ENCODE measurements around the gene THRB. TPM values are rescaled to one million over a fixed set of nuclear protein-coding genes. Genes with fewer than 3 reads are reported as not detected.

Gene THRB
- total and polyA plus RNA-seq, 2 donors (not counting 3 experiments of a cell fraction or from before 2014, with no cell fraction given), result 0.06 TPM; not detected in 1

DNA sequence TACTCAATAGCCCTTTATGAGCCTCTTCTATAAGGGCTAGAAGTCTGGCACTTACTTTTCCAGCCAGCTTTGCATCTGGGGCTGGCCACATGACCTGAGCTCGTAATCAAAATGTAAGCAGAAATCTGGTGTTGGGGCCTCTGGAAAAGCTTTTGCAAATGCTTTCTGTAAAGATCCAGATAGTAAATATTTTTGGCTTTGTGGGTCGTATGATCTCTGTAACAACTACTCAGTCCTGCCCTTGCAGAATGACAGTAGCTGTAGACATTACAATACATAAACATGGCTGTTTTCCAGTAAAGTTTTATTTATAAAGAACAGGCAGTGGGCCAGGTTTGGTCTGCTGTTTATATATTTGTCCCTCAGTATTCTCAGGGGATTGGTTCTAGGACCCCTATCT, 46.2 kb upstream of the THRB start:
- Histone ChIP-seq H2AFZ (ENCODE audit: low read depth, low read length) (no peak overlapping the region), H3K27me3 (ENCODE audit: control insufficient read depth in 2 of 2, insufficient read depth in 2 of 2, low read length in 2 of 2) (no peaks in the 10 kb centered on the region), H3K36me3 (ENCODE audit: control insufficient read depth in 2 of 2, extremely low read depth in 1 of 2, insufficient read depth in 2 of 2, low read length in 2 of 2) (no peaks in the 10 kb centered on the region), H3K79me2 (ENCODE audit: control insufficient read depth, insufficient read depth, low read length) (no peaks in the 10 kb centered on the region), H3K9me3 (replicated peaks; ENCODE audit: control insufficient read depth, insufficient read depth, low read length) (no peaks in the 10 kb centered on the region), H3K27ac (ENCODE audit: insufficient read depth, low read depth, low read length) (no peak overlapping the region), H3K4me3 (replicated peaks in 1 of 3; ENCODE audit: insufficient read depth in 1 of 3, low read depth in 1 of 3, low read length in 3 of 3) (no peak overlapping the region), H3K9ac (replicated peaks; ENCODE audit: extremely low read depth, insufficient read depth, low read length) (no peak overlapping the region), H4K20me1 (replicated peaks; ENCODE audit: control insufficient read depth, extremely low read depth, insufficient read depth, low read length) (no peaks in the 10 kb centered on the region), H3K4me1 (ENCODE audit: control insufficient read depth, extremely low read depth, insufficient read depth, low read length) (no peaks in the 10 kb centered on the region), H3K4me2 (ENCODE audit: insufficient read depth, low read length) (no peak overlapping the region), H3K9me1 (replicated peaks; ENCODE audit: control insufficient read depth, extremely low read depth, insufficient read depth, low read length) (no peaks in the 10 kb centered on the region)
- POLR2A ChIA-PET, result no interaction called here
- TF ChIP-seq JUN (IDR thresholded peaks at IDR 0.05; ENCODE audit: borderline replicate concordance, insufficient read depth, insufficient read length, low read depth) (no peak), GATA2 (IDR thresholded peaks at IDR 0.05; ENCODE audit: insufficient read depth, insufficient read length, low read depth, low read length) (no peak), EZH2 (IDR thresholded peaks at IDR 0.05; ENCODE audit: borderline replicate concordance, low read depth, low read length, severe bottlenecking) (no peak), POLR2A (IDR thresholded peaks at IDR 0.05; ENCODE audit: low read depth, low read length) (no peak), MYC (IDR thresholded peaks at IDR 0.05; ENCODE audit: low read depth, low read length) (no peak), FOS (IDR thresholded peaks at IDR 0.05; ENCODE audit: borderline replicate concordance, insufficient read depth, low read length) (no peak), POLR2AphosphoS5 (IDR thresholded peaks at IDR 0.05; ENCODE audit: insufficient read depth, low read depth, low read length) (no peak), MAX (IDR thresholded peaks at IDR 0.05; ENCODE audit: insufficient read depth, insufficient read length) (no peak)
- TF ChIP-seq, protein P1, sequence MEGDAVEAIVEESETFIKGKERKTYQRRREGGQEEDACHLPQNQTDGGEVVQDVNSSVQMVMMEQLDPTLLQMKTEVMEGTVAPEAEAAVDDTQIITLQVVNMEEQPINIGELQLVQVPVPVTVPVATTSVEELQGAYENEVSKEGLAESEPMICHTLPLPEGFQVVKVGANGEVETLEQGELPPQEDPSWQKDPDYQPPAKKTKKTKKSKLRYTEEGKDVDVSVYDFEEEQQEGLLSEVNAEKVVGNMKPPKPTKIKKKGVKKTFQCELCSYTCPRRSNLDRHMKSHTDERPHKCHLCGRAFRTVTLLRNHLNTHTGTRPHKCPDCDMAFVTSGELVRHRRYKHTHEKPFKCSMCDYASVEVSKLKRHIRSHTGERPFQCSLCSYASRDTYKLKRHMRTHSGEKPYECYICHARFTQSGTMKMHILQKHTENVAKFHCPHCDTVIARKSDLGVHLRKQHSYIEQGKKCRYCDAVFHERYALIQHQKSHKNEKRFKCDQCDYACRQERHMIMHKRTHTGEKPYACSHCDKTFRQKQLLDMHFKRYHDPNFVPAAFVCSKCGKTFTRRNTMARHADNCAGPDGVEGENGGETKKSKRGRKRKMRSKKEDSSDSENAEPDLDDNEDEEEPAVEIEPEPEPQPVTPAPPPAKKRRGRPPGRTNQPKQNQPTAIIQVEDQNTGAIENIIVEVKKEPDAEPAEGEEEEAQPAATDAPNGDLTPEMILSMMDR (IDR thresholded peaks at IDR 0.05; ENCODE audit: extremely low read depth in 1 of 2, insufficient read depth in 1 of 2, low read depth in 1 of 2, low read length in 2 of 2), result no peak
- CTCF ChIA-PET, result no interaction called here
- intact Hi-C loops (cut with micrococcal nuclease), result no loop called here
- BruUV-seq (replicated peaks), result no TSS peak
- FAIRE-seq (no peak), DNase-seq (ENCODE audit: low read depth, low spot score) (no peak)
- dilution Hi-C loops (cut with MboI; ENCODE audit: extremely low pct_ligation_motif_present, low sequenced_read_pairs), result no loop called here

Data from endothelial cell of umbilical vein (primary cell).